Nephron progenitor cell (in vitro differentiated cells): ENCODE data around the gene SNORC.
"Not testable (repeated sequence)": the region's sequence is repeated elsewhere in the genome, so short reads cannot be mapped to it uniquely, and the experiment has no call there.

Experiments
- DNase-seq: peaks from one replicate; pipeline ENCODE4 v3.0.0; 2021
- H3K27ac Mint-ChIP-seq: 2 replicates; pipeline ENCODE4 v1.8.0; 2021; ENCODE audit warnings: mild to moderate bottlenecking, moderate library complexity, mixed read lengths
- H3K27me3 Mint-ChIP-seq: 2 replicates; pipeline ENCODE4 v1.8.0; 2021; ENCODE audit warnings: mild to moderate bottlenecking, low read depth, mixed read lengths; ENCODE audit not compliant: poor library complexity
- H3K36me3 Mint-ChIP-seq: 2 replicates; pipeline ENCODE4 v1.8.0; 2021; ENCODE audit warnings: low read depth, mixed read lengths
- H3K4me1 Mint-ChIP-seq: 2 replicates; pipeline ENCODE4 v1.8.0; 2021; ENCODE audit warnings: mixed read lengths
- H3K4me3 Mint-ChIP-seq: 2 replicates; pipeline ENCODE4 v1.8.0; 2021; ENCODE audit warnings: mild to moderate bottlenecking, moderate library complexity, mixed read lengths
- H3K9me3 Mint-ChIP-seq: 2 replicates; pipeline ENCODE4 v1.8.0; 2021; ENCODE audit warnings: mild to moderate bottlenecking, moderate library complexity, mixed read lengths
- TF ChIP-seq, protein P1 (sequence below): fragments of 200-600 bp; sonication (generic); IDR thresholded peaks from 2 replicates; pipeline ENCODE4 v1.5.0; 2021; ENCODE audit warnings: antibody characterized with exemption

SNORC gene

DNA sequence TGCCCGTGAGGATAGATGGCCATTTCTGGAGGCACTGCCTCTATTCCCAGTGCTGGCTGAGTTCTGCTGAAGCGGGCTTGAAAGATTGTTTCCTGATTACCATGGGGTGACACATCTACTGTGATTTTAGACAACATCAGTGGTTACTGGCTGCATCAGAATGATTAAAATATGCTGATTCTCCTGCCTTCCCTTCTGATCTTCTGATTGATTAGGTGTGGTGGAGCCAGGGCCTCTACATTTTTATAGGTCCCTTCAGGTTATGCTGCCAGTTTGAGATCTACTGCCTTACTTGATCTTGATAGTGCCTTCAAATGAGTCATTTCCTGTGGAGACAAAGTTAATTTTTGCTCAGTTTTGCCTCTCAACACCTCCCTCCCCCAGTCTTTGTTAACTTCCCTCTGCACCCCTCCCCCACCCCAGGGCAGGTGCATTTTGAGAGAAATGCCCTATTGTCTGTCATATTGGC lies 31.6 kb upstream of the SNORC start:
- Mint-ChIP-seq H3K4me1 (peaks cover 15% of the 10 kb centered on the region), H3K36me3 (peaks cover 80% of the 10 kb centered on the region), H3K27me3 (no peaks in the 10 kb centered on the region), H3K27ac (peak overlapping the region; percentile 58), H3K4me3 (no peak overlapping the region), H3K9me3 (no peaks in the 10 kb centered on the region)
- DNase-seq = no peak
- TF ChIP-seq, protein P1, sequence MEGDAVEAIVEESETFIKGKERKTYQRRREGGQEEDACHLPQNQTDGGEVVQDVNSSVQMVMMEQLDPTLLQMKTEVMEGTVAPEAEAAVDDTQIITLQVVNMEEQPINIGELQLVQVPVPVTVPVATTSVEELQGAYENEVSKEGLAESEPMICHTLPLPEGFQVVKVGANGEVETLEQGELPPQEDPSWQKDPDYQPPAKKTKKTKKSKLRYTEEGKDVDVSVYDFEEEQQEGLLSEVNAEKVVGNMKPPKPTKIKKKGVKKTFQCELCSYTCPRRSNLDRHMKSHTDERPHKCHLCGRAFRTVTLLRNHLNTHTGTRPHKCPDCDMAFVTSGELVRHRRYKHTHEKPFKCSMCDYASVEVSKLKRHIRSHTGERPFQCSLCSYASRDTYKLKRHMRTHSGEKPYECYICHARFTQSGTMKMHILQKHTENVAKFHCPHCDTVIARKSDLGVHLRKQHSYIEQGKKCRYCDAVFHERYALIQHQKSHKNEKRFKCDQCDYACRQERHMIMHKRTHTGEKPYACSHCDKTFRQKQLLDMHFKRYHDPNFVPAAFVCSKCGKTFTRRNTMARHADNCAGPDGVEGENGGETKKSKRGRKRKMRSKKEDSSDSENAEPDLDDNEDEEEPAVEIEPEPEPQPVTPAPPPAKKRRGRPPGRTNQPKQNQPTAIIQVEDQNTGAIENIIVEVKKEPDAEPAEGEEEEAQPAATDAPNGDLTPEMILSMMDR = no peak

DNA sequence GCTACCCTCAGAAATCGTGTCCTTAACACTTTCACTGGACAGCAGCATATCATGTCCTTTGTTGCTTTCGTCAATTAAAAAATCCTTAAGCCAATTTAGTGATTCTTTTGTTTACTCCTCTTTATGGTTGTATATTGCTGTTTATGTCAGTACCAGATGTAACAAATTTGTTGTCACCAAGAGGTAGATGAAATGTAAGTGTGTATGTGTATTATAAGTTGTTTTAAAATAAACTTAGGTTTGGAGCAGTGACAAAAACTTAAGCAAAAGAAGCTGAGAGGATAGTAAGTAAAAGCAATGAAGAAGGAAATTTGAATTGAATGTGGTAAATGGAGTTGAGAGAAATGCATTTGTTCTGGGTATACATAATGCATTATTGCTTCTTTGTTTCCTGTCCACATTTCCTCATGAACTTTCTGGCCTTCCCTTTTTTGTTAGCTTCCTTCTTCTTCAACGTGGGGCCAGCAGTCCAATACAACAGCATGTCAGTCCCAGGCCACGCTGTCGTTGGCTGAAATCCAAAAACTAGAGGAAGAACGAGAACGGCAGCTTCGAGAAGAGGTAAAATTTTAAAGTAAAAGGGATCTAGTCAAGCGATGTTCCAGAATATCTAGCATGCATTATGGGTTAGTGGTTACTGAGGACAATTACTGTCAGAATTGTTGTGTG lies 30.5 kb upstream of the SNORC start:
- no peaks in the 10 kb centered on the region for H3K9me3 Mint-ChIP-seq
- no peaks in the 10 kb centered on the region for H3K27me3 Mint-ChIP-seq
- H3K4me3 Mint-ChIP-seq = no peak overlapping the region
- DNase-seq = no peak
- peaks cover 15% of the 10 kb centered on the region for H3K4me1 Mint-ChIP-seq
- peak overlapping the region; percentile 16 for H3K27ac Mint-ChIP-seq
- TF ChIP-seq, protein P1 = no peak
- peaks cover 78% of the 10 kb centered on the region for H3K36me3 Mint-ChIP-seq

GRCh38 chr2:232842689-232843088 lies 27.4 kb upstream of the SNORC start:
- Mint-ChIP-seq H3K27ac (peak overlapping the region; percentile 91), H3K27me3 (no peaks in the 10 kb centered on the region), H3K36me3 (peaks cover 76% of the 10 kb centered on the region), H3K4me1 (peaks cover 5% of the 10 kb centered on the region), H3K9me3 (no peaks in the 10 kb centered on the region), H3K4me3 (no peak overlapping the region)
- TF ChIP-seq, protein P1 = no peak
- no peak for DNase-seq

DNA sequence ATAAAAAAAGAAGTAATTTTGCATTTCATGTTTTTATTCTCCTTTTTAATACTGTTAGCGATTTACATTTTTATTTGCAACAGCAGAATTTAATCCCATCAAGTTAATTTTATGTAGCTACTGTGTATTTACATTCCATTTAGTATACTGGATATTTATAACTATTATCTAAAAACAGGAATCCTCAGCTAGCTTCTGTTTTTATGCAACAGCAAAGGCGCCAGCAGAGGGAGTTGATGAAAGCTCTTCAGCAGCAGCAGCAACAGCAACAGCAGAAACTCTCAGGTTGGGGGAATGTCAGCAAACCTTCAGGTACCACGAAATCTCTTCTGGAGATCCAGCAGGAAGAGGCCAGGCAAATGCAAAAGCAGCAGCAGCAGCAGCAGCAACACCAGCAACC lies 26.2 kb upstream of the SNORC start:
- Mint-ChIP-seq H3K4me1 (peaks cover 5% of the 10 kb centered on the region), H3K27ac (peak overlapping the region; percentile 14), H3K4me3 (no peak overlapping the region), H3K27me3 (no peaks in the 10 kb centered on the region), H3K9me3 (no peaks in the 10 kb centered on the region), H3K36me3 (peaks cover 75% of the 10 kb centered on the region)
- no peak for DNase-seq
- TF ChIP-seq, protein P1 = no peak

GRCh38 chr2:232846055-232846454 lies 24.0 kb upstream of the SNORC start:
- Mint-ChIP-seq H3K27ac (no peak overlapping the region), H3K4me3 (no peak overlapping the region), H3K36me3 (peaks cover 67% of the 10 kb centered on the region), H3K9me3 (no peaks in the 10 kb centered on the region), H3K4me1 (peaks cover 5% of the 10 kb centered on the region), H3K27me3 (no peaks in the 10 kb centered on the region)
- DNase-seq = no peak
- TF ChIP-seq, protein P1 = no peak

DNA sequence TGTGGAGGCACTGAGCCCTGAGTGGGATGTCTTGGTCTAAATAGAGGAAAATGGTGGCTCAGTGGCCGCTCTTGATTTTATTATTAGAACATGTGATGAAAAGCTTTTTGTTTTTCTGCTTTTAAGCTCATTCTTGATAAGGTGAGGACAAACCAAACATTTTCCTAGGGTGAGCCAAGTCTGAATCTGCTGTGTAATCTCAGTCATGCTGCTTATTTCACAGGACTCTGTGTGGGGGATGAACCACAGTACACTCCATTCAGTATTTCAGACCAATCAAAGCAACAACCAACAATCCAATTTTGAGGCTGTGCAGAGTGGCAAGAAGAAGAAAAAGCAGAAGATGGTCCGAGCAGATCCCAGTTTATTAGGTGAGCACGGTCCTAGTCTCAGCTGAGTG lies 20.0 kb upstream of the SNORC start:
- H3K9me3 Mint-ChIP-seq = no peaks in the 10 kb centered on the region
- H3K27me3 Mint-ChIP-seq = no peaks in the 10 kb centered on the region
- H3K4me1 Mint-ChIP-seq = no peaks in the 10 kb centered on the region
- no peak overlapping the region for H3K27ac Mint-ChIP-seq
- H3K36me3 Mint-ChIP-seq = peaks cover 51% of the 10 kb centered on the region
- H3K4me3 Mint-ChIP-seq = no peak overlapping the region
- TF ChIP-seq, protein P1 = no peak
- no peak for DNase-seq

- not testable (repeated sequence) for H3K4me1 Mint-ChIP-seq, H3K27me3 Mint-ChIP-seq
- peaks cover 48% of the 10 kb centered on the region for H3K36me3 Mint-ChIP-seq
Observed at GRCh38 chr2:232852081-232852480, 18.0 kb upstream of the SNORC start.

More at GRCh38 chr2:232852081-232852480, 18.0 kb upstream of the SNORC start:
- H3K9me3 Mint-ChIP-seq, DNase-seq, H3K4me3 Mint-ChIP-seq: not testable (repeated sequence)
- peak overlapping the region; percentile 41 for H3K27ac Mint-ChIP-seq
